Ramos (cell line): Measurements from ENCODE around the gene SLC35G4.
"Not testable (repeated sequence)": the region's sequence is repeated elsewhere in the genome, so short reads cannot be mapped to it uniquely, and the experiment has no call there.

Experiments used
- in situ Hi-C: fragments of 300-500 bp; cut with MboI; formaldehyde crosslinking; loops from one replicate; pipeline ENCODE4 v1.14.3; 2022; ENCODE audit warnings: low sequenced_read_pairs; ENCODE audit not compliant: unreplicated experiment

The SLC35G4 gene

DNA sequence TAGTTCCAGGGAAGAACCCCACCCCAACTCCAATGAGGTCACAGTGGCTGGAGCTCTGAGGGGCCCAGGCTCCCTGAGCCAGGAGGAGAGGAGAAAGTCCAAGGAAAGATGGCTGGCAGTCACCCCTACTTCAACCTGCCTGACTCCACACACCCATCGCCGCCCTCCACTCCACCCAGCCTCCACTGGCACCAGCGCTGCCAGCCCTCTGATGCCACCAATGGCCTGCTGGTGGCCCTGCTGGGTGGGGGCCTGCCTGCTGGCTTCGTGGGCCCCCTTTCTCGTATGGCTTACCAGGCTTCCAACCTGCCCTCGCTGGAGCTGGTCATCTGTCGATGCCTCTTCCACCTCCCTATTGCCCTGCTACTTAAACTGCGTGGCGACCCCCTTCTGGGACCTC, at the start of gene SLC35G4:
Gene SLC35G4 (plus strand): TSS at position 109 of the 400 bp plus-strand sequence. CDS start 0 bp downstream, at position 109.
- in situ Hi-C loops: not testable (repeated sequence)

DNA sequence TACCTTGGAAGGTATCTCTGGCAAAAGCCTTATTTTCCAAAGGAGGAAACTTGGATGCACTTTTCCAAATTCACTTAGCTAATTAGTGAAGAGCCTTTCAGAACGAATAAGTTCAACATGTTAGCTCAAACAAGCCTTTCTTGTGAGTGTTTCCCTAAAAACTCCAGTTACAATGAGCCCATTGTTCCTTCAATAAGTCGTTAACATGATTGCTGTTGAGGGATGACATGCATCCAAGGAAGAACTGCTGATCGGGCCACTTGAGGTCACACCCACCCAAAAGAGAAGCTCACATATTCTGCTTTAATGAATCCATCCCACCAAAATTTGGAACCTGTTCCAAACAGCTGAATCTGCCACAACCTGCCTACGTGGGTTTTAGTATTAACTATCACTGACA, 48.1 kb upstream of the SLC35G4 start:
- in situ Hi-C loops: loop anchor here (25.0 kb wide), 1 partner anchor 1599 kb away; no protein-coding TSS in a partner anchor

DNA sequence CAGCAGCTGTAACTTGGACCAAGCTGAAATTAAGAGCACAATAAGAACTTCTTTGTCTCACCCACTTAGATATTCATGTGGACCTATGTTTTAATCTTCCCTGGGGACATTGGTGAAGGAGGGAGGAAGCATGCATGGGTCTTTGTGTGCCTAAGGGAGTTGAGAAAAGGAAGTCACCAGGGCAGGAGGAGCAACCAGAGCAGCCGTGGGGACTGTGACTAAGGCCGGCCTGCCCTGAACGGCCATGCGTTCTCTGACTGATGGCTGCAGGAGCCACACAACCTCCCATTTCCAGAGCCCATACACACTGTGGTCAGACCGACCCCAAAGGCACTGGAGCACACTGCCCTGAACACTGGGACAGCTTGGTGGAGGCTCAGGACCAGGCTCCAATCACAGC, 43.7 kb upstream of the SLC35G4 start:
- in situ Hi-C loops: loop anchor here (25.0 kb wide), 1 partner anchor 1603 kb away; no protein-coding TSS in a partner anchor

DNA sequence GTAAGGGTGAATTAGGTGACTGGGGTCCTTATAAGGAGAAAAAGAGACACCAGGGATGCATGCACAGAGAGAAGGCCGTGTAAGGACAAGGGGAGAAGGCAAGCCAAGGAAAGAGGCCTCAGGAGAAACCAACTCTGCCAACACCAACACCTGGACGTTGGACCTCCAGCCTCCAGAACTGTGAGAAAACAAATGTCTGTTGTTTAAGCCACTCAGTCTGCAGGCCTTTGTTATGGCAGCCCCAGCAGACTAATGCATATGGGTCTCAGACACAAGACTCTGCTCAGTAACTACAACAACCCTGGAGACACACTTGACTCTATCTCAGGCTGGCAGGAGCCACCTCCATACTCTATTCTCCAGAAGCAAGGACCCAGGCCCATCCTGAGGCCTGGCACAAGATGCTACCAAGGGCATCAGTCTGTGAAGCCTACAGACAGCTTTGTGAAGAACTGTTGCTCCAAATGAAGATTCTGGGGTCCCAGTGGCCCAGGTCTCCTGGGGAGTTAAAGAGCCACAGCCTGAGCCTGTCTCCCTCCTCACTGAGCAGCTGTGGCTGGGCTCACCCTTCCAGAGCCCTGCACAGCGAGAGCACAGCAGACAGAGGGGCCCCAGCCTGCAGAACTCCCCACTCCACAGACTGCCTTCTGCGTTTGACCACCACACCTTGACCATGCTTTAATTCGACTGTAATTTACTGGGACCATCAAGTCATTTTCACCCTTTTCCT, 43.0 kb upstream of the SLC35G4 start:
- in situ Hi-C loops: loop anchor here (25.0 kb wide), 1 partner anchor 1604 kb away; no protein-coding TSS in a partner anchor

DNA sequence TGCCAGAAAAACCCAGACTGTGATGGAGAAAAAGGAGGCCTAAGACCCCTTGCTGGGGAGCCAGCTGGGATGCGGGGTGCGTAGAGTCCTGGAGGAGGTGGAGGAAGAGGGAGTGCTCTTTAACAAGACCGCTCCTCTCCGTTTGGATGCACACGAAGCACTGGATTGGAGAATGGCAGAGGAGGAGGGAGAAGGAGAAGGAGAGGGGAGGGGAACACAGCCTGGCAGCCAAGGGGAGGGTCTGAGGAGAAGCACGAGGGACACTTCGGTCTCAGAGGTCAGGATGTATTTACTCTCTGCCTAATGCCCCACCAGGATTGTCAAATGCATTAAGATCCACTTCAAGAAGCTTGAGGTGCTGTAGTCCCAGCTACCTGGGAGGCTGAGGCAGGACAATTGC, 42.0 kb upstream of the SLC35G4 start:
- in situ Hi-C loops: loop anchor here (25.0 kb wide), 1 partner anchor 1605 kb away; no protein-coding TSS in a partner anchor

DNA sequence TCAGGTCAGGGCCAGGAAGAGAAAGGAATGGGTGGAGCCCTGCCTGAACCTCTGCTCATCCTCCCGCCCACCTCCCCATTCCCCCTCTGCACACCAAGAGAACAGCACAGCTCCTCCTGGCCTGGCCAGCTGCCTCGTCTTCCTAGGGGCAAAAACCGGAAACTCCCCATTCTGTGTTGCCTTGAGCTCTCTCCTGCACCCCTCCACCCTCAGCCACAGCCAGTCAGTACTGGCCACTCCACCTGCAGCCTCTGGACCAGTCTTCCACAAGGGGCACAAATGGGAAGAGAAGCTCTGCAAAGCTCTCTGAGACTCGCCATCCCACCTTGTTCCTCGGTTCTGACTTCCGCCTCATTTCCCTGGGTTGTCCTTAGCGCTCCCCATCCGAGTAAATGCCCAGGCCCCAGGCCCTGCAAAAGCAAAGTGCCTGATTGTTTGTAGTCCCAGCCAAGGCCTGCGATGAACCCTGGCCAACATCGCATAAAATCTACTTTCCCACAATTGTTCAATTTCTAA, 39.3 kb upstream of the SLC35G4 start:
- in situ Hi-C loops: loop anchor here (10.0 to 25.0 kb wide), 2 partner anchors 265 to 1608 kb away; no protein-coding TSS in a partner anchor

DNA sequence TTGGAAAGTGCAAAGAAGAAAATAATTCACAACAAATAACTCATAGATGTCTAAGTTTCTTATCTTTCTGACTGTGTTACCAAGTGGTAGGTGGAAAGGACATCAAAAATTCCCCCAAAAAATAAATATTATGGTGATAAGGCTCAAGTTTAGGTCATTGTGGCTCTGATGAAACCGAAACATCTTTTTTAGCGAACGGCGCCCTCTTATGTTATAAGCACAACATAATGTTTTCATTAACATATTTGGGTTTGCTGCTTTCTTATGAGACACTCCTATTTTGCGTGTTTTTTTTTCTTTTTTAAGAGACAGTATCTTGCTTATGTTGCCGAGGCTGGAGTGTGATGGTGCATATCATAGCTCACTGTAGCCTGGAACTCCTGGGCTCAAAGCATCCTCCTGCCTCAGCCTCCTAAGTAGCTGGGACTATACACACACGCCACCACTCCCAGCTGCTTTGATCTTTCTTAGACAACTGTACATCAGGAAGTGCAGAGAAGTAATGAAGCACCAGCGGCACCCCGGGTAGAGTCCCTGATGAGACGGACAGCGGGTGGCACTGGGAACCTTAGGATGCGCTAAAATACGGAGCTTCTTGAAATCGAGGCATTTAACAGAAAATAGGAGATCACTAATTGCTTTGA, 38.5 kb upstream of the SLC35G4 start:
- in situ Hi-C loops: loop anchor here (10.0 to 25.0 kb wide), 2 partner anchors 266 to 1609 kb away; no protein-coding TSS in a partner anchor

DNA sequence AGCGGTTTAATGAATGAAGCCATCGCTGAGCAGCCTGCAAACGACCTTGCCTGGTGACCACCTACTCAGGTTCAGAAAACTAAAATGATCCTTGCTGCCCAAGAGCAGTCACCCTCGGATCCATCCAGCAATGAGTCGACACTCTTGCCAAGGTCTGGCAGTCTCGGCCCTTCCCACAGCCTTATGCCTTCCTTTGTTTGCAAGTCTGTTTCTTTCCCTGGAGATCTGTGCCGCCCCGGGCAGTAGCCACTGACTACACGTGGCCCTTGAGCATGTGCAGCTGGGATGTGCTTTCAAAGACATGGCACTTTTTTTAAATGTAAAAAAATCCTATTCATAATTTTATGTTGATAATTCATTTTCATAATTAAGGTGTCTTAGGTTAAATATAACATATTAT, 37.2 kb upstream of the SLC35G4 start:
- in situ Hi-C loops: loop anchor here (10.0 to 25.0 kb wide), 2 partner anchors 267 to 1610 kb away; no protein-coding TSS in a partner anchor

DNA sequence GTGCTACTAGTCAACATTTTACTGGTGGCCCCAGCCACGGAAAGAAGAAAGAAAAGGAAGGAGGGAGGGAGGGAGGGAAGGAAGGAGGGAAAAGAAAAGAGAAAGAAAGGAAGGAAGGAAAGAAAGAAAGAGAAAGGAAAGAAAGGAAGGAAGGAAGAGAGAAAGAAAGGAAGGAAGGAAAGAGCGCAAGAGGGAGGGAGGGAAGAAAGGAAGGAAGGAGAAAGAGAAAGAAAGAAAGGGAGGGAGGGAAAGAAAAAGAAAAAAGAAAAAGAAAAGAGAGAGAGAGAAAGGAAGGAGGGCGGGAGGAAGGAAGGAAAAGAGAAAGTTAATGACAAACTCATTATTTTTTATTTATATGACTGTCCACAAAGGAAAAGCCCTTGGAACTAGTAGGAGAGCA, 34.9 kb upstream of the SLC35G4 start:
- in situ Hi-C loops: loop anchor here (10.0 to 25.0 kb wide), 2 partner anchors 270 to 1612 kb away; no protein-coding TSS in a partner anchor

DNA sequence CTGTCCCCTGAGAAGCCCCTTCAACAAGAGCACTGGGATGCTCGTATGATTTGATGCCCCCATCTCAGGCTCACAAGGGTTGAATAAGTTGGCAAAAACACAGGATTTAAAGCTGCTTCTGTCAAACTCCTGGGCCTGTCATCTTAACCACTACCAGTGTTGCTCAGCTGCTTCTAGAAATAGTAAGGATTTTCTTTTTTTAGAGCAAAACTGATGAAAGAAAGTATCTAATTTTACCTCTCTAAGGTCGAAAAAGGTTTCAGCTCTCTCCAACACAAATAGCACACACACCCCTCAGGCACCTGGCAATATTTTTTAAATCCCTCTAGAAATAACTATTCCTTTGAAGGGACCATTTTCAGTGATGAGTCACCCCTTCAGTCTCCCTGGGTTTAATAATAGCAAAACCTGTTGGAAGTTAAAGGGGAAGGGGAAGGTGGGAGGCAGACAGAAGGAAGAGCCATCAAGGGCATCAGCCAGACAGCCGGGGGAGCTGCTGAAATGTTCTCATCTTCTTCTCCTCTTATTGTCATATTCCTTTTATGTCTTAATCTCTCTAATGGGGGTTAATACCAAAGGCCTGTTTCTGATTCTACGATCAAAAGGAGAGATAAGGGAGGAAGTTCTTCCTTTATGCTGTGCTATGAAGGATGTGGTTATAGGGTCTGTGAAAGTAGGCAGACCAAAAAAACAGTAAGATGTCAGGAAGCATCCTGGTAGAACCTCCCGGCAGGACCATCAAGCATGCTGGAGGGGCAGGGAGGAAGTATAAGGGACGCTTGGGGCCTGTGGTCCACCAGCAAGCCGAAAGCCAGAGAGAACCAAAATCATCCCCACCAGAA, 31.9 kb upstream of the SLC35G4 start:
- in situ Hi-C loops: loop anchor here (10.0 kb wide), 1 partner anchor 273 kb away; no protein-coding TSS in a partner anchor

DNA sequence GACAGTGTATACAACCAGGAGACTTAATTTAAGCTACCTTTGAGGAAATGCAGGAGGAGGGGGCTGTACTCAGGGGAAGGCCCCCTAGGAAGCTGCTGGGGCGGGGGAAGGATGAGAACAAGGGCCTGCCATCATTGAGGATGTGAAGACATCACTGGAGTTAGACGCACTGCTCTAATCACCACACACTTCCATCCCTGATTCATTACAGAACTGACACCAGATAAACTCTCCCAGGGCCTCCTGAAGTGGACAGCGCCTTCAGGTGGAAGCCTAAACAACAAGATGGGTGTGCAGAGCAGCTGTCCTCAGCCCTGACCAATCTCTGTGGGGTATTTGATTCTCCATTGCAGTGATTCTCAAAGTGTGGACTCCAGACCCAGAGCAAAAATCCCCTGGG, 30.6 kb upstream of the SLC35G4 start:
- in situ Hi-C loops: loop anchor here (10.0 kb wide), 1 partner anchor 274 kb away; no protein-coding TSS in a partner anchor

DNA sequence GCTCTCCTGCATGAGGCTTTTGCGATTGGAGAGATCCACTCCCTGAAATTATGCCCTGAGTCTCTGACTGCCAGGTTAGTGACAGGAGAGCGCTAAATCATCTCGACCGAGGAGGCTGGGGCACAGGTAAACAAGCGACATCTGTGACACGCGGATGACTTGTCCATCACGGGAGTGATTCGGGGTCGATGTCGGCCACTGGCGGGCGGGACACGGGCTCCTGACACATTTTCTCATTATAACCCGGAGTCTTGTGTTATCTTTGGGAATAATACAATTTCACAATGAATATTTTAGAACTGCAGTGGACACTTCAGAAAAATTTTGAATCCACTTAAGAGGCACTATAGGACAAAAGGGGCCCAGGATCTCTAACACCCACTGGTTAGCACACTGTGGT, 29.5 kb upstream of the SLC35G4 start:
- in situ Hi-C loops: loop anchor here (10.0 kb wide), 1 partner anchor 275 kb away; no protein-coding TSS in a partner anchor

DNA sequence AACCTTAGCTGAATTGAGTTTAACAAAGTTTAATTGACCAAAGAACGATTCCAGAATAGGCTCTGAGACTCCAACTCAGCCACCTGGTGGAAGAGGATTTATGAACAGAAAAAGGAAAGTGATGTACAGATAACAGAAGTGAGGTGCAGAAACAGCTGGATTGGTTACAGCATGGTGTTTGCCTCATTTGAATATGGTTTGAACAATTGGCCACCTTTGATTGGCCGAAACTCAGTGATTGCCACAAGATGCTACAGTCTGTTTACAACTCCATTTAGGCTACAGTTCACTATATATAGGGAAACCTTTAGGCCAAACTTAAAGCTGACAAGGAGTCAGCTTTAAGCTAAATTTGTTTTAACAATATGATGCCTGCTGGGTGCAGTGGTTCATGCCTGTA, 28.1 kb upstream of the SLC35G4 start:
- in situ Hi-C loops: no loop called here

DNA sequence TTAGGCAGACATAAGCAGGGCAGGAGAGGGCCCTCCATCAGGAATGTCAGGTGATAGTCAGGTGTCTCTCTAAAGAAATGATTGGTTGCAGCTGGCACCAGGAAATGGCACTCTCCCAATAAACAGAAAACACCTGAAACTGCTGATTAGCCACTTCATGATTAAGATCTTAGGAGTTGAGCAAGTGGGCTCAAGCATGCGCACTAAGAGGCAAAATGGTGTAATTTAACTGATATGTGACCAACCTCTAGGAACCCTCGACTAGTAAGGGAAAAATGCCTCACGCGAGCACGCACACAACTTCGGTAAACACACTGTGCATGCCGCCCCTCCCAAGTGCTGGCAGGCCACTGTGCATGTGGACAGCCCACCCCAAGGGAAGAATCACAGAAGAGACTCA, 23.8 kb upstream of the SLC35G4 start:
- in situ Hi-C loops: no loop called here

DNA sequence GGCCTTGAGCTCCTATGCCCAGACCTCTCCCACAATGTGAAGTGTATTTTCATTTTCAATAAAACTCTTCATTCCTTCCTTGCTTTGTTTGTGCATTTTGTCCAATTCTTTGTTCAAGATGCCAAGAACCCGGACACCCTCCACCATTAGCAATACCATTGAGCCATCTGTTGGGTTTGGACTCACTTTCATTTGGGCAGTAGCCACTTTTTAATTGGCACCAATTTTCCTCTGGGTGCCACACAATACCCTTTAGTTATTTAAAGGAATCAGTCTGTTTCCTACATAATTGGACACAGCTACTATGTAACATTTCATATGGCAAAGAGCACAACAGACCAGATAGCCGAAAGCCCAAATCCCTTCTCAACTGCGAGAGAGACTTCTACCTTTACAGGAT, 22.5 kb upstream of the SLC35G4 start:
- in situ Hi-C loops: no loop called here

DNA sequence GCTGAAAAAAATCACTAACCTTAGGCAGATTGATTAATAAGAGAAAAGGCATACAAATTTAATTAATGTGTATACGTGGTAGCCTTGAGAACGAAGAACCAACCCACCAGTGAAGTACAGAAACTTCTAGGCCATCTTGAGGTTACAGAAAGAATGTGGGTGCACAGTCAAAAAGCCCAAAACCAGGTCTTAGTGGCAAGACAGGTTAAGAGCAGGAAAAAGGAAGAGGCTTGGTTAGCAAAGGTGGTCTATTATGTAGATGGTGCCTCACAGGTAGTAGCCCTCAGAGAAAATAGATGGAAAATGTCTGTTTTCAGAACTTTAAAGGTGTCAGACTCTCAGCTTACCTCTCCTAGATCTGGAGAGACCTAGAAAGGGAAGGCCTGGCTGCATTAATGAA, 22.0 kb upstream of the SLC35G4 start:
- in situ Hi-C loops: no loop called here

DNA sequence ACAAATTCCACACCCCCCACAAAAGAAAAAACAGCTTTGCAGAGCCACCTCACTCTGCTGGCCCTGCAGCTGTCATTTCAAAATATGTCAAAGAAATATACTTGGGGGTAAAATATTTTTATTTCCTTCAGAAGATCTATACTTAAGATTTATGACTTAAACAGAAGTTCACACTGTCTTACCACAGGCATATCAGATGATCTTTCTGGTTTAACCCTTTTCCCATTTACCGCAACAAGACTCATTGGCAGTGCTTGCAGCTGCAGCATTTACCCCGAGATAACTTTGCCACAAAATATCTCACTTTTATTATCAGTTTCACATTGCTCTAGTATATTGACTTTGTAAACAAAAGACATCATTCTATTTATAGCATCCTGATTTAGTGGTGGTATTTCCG, 21.6 kb upstream of the SLC35G4 start:
- in situ Hi-C loops: no loop called here

DNA sequence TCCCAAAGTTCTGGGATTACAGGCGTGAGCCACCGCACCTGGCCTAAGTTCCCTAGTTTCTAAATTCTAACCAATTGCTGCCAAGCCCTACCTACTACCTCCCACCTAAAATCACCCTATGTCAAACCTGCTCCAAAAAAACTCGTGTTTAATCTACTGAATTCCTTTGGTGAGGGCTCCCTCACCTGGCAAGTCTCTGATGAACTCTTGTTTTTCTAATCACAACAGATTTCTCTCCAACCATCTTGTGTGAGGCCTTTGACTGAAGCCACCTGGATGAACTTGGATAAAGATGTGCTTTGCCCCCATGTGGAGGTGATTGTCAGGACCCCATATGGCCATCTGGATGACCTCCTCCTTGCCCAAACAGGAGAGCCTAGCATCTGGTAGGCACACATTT, 17.4 kb upstream of the SLC35G4 start:
- in situ Hi-C loops: no loop called here

DNA sequence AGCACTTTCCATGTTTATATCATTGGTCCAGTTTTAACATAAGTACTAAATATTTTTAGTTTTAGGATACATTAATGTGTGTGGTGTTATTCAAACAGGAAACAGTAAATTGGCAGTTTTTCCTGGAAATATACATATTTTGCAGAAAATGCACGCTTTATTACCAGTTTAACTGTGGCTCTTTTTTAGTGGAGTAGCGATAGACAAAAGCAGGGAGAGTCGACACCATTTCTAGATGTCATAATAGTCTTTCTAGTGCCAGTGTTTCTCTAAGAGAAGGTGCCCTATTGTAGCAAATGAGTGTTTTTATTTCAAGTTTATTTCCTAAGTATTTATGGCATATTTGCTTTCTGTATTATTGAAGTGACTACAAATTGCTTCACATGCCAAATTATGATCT, 9.1 kb upstream of the SLC35G4 start:
- in situ Hi-C loops: no loop called here

DNA sequence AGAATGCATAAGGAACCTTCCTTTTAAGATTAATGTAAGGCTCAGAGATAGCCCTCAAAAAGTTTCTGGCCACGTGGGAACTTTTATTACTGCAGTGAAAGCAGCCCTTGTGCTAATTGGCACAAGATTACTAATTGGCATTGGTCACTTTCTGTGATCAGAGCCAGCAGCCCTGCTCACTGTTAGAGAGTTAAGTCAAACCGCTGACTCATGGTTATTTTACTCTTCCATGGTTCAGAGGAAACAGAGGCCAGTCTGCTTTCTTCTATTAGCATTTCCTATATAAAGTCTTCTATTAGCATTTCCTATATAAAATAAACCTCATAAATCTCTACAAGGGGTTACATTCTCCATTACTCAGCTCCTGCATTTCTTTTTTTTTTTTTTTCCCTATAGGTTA, 1.5 kb upstream of the SLC35G4 start:
- in situ Hi-C loops: no loop called here
